Measurements from ENCODE around the gene PRPF19.

Gene PRPF19

GRCh38 chr11:60900673-60901404 is 5.5 kb downstream of the PRPF19 start:
- DNase-seq, result no peak

- no peak for DNase-seq
These were observed 6.4 kb downstream of the PRPF19 start for GRCh38 chr11:60899977-60900376.

- DNase-seq, result peak; percentile 50
These were observed 7.1 kb downstream of the PRPF19 start for GRCh38 chr11:60899046-60899936.

- DNase-seq, result no peak
These were observed 8.9 kb downstream of the PRPF19 start for GRCh38 chr11:60897496-60897895.

- no peak for DNase-seq
These were observed 10.7 kb downstream of the PRPF19 start for GRCh38 chr11:60895687-60896086.

GRCh38 chr11:60891103-60891741 is 15.2 kb downstream of the PRPF19 start:
- DNase-seq, result no peak

- no peak for DNase-seq
These were observed 15.7 kb downstream of the PRPF19 start for GRCh38 chr11:60890696-60891095.

GRCh38 chr11:60889869-60890311 is 16.5 kb downstream of the PRPF19 start:
- DNase-seq, result no peak

GRCh38 chr11:60887556-60887955 is 18.8 kb downstream of the PRPF19 start:
- peak; percentile 44 for DNase-seq

GRCh38 chr11:60880643-60881282 is 25.6 kb downstream of the PRPF19 start:
- no peak for DNase-seq

GRCh38 chr11:60879971-60880588 is 26.3 kb downstream of the PRPF19 start:
- DNase-seq, result no peak

- DNase-seq, result no peak
These were observed 27.3 kb downstream of the PRPF19 start for GRCh38 chr11:60879104-60879503.

GRCh38 chr11:60878245-60879101 is 27.9 kb downstream of the PRPF19 start:
- DNase-seq, result no peak

- DNase-seq, result no peak
These were observed 30.3 kb downstream of the PRPF19 start for GRCh38 chr11:60876168-60876485.

- DNase-seq, result no peak
These were observed 30.8 kb downstream of the PRPF19 start for GRCh38 chr11:60875366-60876167.

- DNase-seq, result no peak
These were observed 31.7 kb downstream of the PRPF19 start for GRCh38 chr11:60874421-60875365.

- DNase-seq, result no peak
These were observed 32.9 kb downstream of the PRPF19 start for GRCh38 chr11:60873533-60873932.

- DNase-seq, result peak; percentile 85
These were observed 33.3 kb downstream of the PRPF19 start for GRCh38 chr11:60872961-60873524.

Data from HCEC 1CT (cell line).